Testis (tissue), 3 donors: Measurements from ENCODE around the gene KRTAP10-1. TPM values are rescaled to one million over a fixed set of nuclear protein-coding genes. Genes with fewer than 3 reads are reported as not detected.
"Not testable (repeated sequence)": the region's sequence is repeated elsewhere in the genome, so short reads cannot be mapped to it uniquely, and the experiment has no call there.

Experiments
- DNase-seq: peaks from one replicate; pipeline ENCODE4 v3.0.0-alpha.2; 2019
- H3K27ac ChIP-seq, 2 donors: fragments of 200-600 bp; sonication (generic); one replicate each; pipeline ENCODE4 v1.5.1; 2019
- H3K27me3 ChIP-seq: fragments of 200-600 bp; sonication (generic); one replicate; pipeline ENCODE4 v1.5.1; 2019
- H3K36me3 ChIP-seq: fragments of 200-600 bp; sonication (generic); one replicate; pipeline ENCODE4 v1.5.1; 2017; ENCODE audit warnings: low read depth; ENCODE audit errors: missing control alignments
- H3K4me1 ChIP-seq: fragments of 200-600 bp; sonication (generic); one replicate; pipeline ENCODE4 v1.5.1; 2019
- H3K4me3 ChIP-seq, 2 donors: fragments of 200-600 bp; sonication (generic); one replicate each; pipeline ENCODE4 v1.5.1; 2017 to 2019
- H3K9me3 ChIP-seq: fragments of 200-600 bp; sonication (generic); one replicate; pipeline ENCODE4 v1.5.1; 2017
- POLR2A ChIP-seq: fragments of 450-650 bp; IDR thresholded peaks from one replicate; pipeline ENCODE4 v1.6.1; 2017; ENCODE audit warnings: antibody characterized with exemption, mild to moderate bottlenecking, moderate library complexity
- WGBS, 2 donors: methylation state at CpG; one replicate each; pipeline ENCODE4 v1.1.5; 2018; 5-methylcytosine and 5-hydroxymethylcytosine counted together
- intact Hi-C: fragments of 100-400 bp; cut with DNase I; formaldehyde crosslinking; loops from one replicate; pipeline ENCODE4 v1.15.1; 2023; ENCODE audit warnings: low total_unique reads
- polyA plus RNA-seq: library from polyadenylated mRNA; stranded (reverse); fragments of 350-450 nt; fragmentation: Illumina TruSeq; extraction: RNeasy Lipid Tissue Mini Kit (QIAGEN cat#74804); gene quantifications from one replicate; pipeline ENCODE4 v1.2.3, GENCODE V29; 2014; ENCODE audit warnings: low read depth, low replicate concordance; ENCODE audit not compliant: insufficient read depth
- total RNA-seq, 2 donors: library from RNA; depleted of rRNA; stranded (reverse); fragments of >200 nt; gene quantifications; one replicate each; pipeline ENCODE4 v1.2.3, GENCODE V29; 2016
- TF ChIP-seq, protein P1 (sequence below), 3 experiments: fragments of 450-650 bp in 2 of 3; fragments of 200-600 bp in 1 of 3; sonication (generic) in 1 of 3; IDR thresholded peaks; one replicate each; pipeline ENCODE4 v1.5.1; 2016 to 2019; ENCODE audit warnings: antibody characterized with exemption in 3 of 3, mild to moderate bottlenecking in 2 of 3, moderate library complexity in 1 of 3

The KRTAP10-1 gene
- total and polyA plus RNA-seq, 3 donors from 2014 or later, result not detected

DNA sequence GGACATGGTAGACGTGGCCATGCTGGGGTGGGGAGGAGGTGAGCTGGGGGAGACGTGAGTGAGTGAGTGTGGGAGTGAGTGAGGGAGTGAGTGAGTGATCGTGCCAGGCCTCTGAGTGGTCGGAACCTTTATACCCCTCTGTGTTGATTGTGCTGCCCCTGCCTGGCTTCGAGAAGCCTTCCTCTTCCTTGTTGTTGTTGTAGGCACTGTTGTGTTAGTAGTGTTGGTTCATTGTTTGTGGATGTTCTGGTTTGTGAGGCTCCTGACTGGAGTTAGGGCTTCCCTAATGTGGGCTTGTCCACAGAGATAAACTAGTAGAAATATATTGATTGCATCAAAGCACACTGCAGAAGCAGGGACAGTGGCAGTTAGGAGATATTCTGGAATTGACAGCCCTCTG is 18.7 kb upstream of the KRTAP10-1 start, which contains the start of gene KRTAP10-3:
Gene KRTAP10-3 (minus strand): TSS at position 101 of the 400 bp plus-strand sequence. CDS start 80 bp downstream, at position 21.
- Histone ChIP-seq H3K4me1 (no peaks in the 10 kb centered on the region), H3K36me3 (no peaks in the 10 kb centered on the region), H3K27ac (no peak within 1 kb of the TSS), H3K4me3 (no peak within 1 kb of the TSS), H3K9me3 (no peaks in the 10 kb centered on the region), H3K27me3 (no peaks in the 10 kb centered on the region)
- no peak for DNase-seq
- TF ChIP-seq, protein P1, sequence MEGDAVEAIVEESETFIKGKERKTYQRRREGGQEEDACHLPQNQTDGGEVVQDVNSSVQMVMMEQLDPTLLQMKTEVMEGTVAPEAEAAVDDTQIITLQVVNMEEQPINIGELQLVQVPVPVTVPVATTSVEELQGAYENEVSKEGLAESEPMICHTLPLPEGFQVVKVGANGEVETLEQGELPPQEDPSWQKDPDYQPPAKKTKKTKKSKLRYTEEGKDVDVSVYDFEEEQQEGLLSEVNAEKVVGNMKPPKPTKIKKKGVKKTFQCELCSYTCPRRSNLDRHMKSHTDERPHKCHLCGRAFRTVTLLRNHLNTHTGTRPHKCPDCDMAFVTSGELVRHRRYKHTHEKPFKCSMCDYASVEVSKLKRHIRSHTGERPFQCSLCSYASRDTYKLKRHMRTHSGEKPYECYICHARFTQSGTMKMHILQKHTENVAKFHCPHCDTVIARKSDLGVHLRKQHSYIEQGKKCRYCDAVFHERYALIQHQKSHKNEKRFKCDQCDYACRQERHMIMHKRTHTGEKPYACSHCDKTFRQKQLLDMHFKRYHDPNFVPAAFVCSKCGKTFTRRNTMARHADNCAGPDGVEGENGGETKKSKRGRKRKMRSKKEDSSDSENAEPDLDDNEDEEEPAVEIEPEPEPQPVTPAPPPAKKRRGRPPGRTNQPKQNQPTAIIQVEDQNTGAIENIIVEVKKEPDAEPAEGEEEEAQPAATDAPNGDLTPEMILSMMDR (IDR thresholded peaks at IDR 0.05), result no peak
- TF ChIP-seq POLR2A, result no peak
- intact Hi-C loops, result no loop called here
- 56 to 74% methylated on average over 5 of the region's 5 CpGs for WGBS, 2 donors

DNA sequence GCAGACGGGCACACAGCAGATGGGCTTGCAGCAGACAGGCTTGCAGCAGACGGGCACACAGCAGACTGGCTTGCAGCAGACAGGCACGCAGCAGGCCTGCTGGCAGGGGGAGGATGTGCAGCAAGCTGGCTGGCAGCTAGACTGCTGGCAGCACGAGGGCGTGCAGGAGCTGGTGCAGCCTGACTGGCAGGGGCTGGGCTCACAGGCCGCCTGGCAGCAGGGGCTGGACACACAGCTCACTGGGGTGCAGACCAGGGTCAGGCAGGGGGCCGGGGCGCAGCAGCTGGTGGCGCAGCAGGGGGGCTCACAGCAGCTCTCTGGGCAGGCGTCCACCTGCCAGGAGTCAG is 18.3 kb upstream of the KRTAP10-1 start:
- not testable (repeated sequence) for H3K27ac ChIP-seq
- 55 to 65% methylated on average over 6 to 9 of the region's 10 CpGs for WGBS, 2 donors

DNA sequence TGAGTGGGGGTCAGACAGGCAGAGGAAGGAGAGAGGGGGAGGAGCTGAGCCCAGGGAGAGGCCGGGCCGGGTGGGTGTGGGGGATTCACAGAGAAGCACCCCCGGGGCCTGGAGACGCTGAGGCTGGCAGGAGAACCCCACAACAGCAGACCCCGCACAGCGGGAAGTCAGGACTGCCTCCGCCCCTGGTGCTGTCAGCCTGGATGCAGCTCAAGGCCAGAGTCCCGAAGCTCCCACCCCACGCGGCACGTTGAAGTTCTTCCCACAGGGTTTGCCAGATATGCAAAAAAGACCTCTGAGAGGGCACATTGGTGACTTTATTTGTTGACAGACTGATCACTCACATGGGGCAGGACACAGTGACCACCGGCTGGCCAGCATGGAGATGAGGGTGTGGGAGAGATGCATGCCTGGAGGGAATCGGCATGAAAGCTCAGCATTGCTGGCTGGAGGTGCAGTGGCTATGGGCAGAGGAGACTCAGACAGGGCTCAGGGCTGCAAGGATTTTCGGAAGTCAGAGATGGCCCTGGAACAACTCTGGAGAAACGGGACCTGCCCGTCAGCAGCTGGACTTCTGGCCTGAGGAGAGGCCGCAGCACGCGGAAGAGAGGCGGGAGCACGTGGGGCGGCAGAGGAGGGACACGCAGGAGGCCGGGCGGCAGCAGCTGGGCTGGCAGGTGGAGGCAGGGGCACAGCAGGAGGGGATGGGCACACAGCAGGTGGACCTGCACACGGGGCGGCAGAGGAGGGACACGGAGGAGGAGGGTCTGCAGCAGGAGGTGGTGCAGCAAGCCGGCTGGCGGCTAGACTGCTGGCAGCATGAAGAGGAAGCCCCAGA is 17.7 kb upstream of the KRTAP10-1 start:
- no peak for DNase-seq
- no peak for TF ChIP-seq POLR2A
- TF ChIP-seq, protein P1 (IDR thresholded peaks at IDR 0.05), result no peak
- no peaks in the 10 kb centered on the region for H3K27me3 ChIP-seq

More for the DNA sequence above, 18.3 kb upstream of the KRTAP10-1 start:
- H3K4me3 ChIP-seq, H3K4me1 ChIP-seq, H3K36me3 ChIP-seq, DNase-seq, intact Hi-C loops, H3K9me3 ChIP-seq, H3K27me3 ChIP-seq: not testable (repeated sequence)

DNA sequence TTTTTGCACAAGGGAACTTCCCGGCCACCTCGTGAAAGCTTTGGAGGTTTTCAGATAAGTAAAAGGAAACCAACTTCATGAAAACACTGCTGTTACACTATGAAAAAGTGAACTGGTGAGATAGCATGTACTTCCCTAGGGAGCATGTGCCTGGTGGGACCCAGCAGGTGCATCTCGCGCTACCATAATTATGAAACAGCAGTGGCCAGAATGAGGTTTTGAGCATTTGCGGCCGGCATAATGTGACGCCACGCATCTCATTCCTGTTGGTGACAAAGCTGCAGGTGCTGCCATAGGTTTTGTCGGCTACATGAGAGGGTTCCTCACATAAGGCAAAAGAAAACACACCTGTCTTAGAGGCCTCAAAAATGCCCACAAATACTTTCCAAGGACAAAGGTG is 16.9 kb upstream of the KRTAP10-1 start:
- TF ChIP-seq, protein P1 (IDR thresholded peaks at IDR 0.05), result no peak
- no peak for TF ChIP-seq POLR2A
- H3K36me3 ChIP-seq, result no peaks in the 10 kb centered on the region
- DNase-seq, result no peak
- no peak overlapping the region for H3K27ac ChIP-seq
- H3K27me3 ChIP-seq, result no peaks in the 10 kb centered on the region
- H3K4me3 ChIP-seq, result no peak overlapping the region
- H3K4me1 ChIP-seq, result no peaks in the 10 kb centered on the region
- H3K9me3 ChIP-seq, result no peaks in the 10 kb centered on the region
- WGBS, 2 donors, result 84 to 85% methylated on average over 8 to 9 of the region's 9 CpGs
- intact Hi-C loops, result no loop called here

More for the DNA sequence above, 17.7 kb upstream of the KRTAP10-1 start:
- Histone ChIP-seq H3K4me1 (no peaks in the 10 kb centered on the region), H3K4me3 (no peak overlapping the region), H3K27ac (no peak overlapping the region), H3K36me3 (no peaks in the 10 kb centered on the region), H3K9me3 (no peaks in the 10 kb centered on the region)
- intact Hi-C loops, result no loop called here
- 39 to 45% methylated on average over 30 of the region's 30 CpGs for WGBS, 2 donors

DNA sequence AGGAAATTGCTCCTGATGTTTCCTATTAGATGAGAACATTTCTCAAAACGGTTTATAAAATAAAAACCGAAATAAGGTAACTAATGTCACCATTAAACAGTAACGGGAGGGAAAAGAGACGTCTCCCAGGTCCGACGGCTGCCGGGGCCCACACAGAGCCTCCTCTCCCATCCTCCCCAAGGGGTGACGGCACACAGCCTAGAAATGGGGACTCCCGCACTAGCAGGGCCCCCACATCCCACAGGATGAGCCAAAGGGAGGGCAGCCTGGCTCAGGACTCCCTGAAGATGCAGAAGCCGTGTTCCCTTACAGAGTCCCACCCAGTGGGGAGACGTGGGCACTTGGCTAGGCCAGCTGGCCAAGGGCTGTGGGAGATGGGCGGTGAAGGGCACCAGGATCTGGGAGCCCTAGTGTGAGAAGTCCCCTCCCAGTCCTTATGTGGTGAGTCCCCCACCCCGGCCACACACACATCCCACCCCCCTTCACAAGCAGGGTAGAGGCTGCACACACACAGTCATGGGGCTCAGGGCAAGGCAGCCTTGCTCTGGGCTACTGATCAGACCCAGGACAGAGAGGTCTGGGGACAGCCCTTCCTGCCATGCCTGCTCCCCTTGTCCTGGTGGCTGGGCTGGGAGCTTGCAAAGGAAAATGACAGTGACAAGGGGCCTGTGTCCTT is 15.3 kb upstream of the KRTAP10-1 start:
- Histone ChIP-seq H3K27me3 (no peaks in the 10 kb centered on the region), H3K27ac (no peak overlapping the region), H3K4me3 (no peak overlapping the region), H3K36me3 (no peaks in the 10 kb centered on the region), H3K4me1 (no peaks in the 10 kb centered on the region), H3K9me3 (no peaks in the 10 kb centered on the region)
- TF ChIP-seq, protein P1 (IDR thresholded peaks at IDR 0.05), result no peak
- TF ChIP-seq POLR2A, result no peak
- DNase-seq, result no peak
- intact Hi-C loops, result no loop called here
- WGBS, 2 donors, result 84 to 87% methylated on average over 12 to 13 of the region's 13 CpGs
